Urinary bladder (tissue), 4 donors: ENCODE results near the gene DNAAF8. TPM values are rescaled to one million over a fixed set of nuclear protein-coding genes. Genes with fewer than 3 reads are reported as not detected.

ENCODE experiments used
- DNase-seq: peaks from one replicate; pipeline ENCODE4 v3.0.0-alpha.2; 2015; ENCODE audit errors: extremely low spot score
- H3K27ac ChIP-seq: one replicate; pipeline ENCODE4 v1.5.1; 2013; ENCODE audit warnings: low read depth, mild to moderate bottlenecking, moderate library complexity
- H3K36me3 ChIP-seq: one replicate; pipeline ENCODE4 v1.6.1; 2013; ENCODE audit warnings: mild to moderate bottlenecking, moderate library complexity; ENCODE audit not compliant: insufficient read depth
- H3K4me1 ChIP-seq: one replicate; pipeline ENCODE4 v1.6.1; 2013; ENCODE audit warnings: mild to moderate bottlenecking, moderate library complexity; ENCODE audit not compliant: insufficient read depth
- H3K4me3 ChIP-seq: one replicate; pipeline ENCODE4 v1.5.1; 2013; ENCODE audit warnings: low read depth, low read length
- WGBS: extraction: QIAGEN DNeasy Blood & Tissue Kit; methylation state at CpG from one replicate; pipeline ENCODE4 v1.1.7; 2013; 5-methylcytosine and 5-hydroxymethylcytosine counted together
- polyA plus RNA-seq: library from polyadenylated mRNA; stranded (reverse); fragments of 200-250 nt; gene quantifications from one replicate; pipeline ENCODE4 v1.2.3, GENCODE V29; 2013
- small RNA-seq: library from RNA; depleted of rRNA; stranded (forward); fragments of <200 nt; gene quantifications from one replicate; pipeline ENCODE3, GENCODE V24; 2014
- total RNA-seq: library from RNA; depleted of rRNA; stranded (reverse); fragments of >200 nt; gene quantifications from one replicate; pipeline ENCODE4 v1.2.3, GENCODE V29; 2014
- donor health status: healthy with polysubstance abuse.
- donor health status: healthy.

The DNAAF8 gene
- total and polyA plus RNA-seq, 2 donors, result 1.3 TPM

DNA sequence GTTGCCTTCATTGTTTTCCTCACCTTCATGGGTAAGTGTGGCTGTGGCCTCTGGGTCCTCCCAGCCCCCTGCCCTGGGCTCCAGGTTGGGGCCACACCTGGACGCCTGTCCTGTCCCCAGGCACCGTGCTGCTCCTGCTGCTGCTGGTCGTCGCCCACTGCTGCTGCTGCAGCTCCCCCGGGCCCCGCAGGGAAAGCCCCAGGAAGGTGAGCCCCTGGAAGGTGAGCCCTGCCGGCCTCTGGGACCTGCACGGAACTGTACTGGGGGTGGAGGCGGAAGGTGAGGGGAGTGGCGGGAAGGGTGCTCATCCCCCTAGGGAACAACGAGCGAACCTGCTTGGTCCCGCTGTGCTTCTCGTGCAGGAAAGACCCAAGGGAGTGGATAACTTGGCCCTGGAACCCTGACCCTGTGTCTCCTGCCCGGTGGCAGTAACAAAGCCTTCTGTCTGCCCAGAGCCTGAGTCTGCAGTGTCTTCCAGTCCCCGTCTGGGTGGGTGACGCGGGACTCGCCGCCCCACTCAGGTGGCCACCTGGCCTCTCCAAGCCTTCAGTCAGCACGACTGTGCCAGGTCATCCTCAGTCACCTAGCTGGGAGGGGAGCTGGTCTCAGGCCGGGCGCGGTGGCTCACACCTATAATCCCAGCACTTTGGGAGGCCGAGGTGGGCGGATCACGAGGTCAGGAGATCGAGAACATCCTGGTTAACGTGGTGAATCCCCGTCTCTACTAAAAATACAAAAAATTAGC lies 61.7 kb downstream of the DNAAF8 start:
- H3K4me3 ChIP-seq, result no peak overlapping the region
- H3K36me3 ChIP-seq, result no peaks in the 10 kb centered on the region
- 92% methylated on average over 30 of the region's 30 CpGs for WGBS

DNA sequence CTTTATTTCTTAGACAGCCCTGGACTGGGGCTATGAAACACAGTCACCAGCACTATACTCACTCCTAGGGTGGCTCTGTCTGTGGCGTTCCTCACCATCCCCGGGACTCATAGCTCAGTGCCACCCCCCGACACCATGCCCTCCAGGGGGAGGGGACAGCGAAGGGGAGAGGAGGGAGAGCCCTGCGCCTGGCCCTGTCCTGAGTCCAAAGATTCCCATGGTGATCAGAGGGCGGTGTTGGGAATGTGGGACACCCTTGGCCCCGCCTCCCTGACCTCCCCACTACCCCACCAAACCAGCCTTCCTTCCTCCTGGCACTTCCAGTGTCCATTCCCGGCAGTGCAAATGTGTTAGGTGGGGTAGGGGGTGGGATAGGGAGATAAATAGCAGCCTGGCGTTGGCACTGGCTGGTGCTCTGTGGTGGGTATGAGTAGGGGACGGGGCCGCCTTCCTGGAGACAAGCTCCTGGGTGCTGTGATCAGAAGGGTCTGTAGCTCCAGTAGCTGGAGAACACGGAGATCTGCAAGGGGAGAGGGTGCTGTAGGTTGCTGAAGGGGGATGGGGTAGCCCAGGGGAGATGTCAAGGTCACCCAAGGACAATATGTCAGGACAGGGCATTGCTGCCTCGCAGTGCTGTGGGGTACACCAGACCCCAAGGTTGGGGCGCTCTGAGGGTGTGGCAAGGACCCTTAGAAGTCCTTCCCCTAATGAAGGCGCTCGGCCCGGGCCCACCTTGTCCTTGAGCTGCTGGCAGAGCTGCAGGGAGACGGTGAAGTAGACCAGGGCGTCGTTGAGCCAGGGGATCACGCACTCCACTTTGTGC lies 62.9 kb downstream of the DNAAF8 start:
- no peak for DNase-seq
- peaks cover 3% of the 10 kb centered on the region for H3K4me1 ChIP-seq
- no peaks in the 10 kb centered on the region for H3K36me3 ChIP-seq
- no peak overlapping the region for H3K27ac ChIP-seq
- 90% methylated on average over 21 of the region's 21 CpGs for WGBS
- H3K4me3 ChIP-seq, result no peak overlapping the region

More for the DNA sequence above, 61.7 kb downstream of the DNAAF8 start:
- Histone ChIP-seq H3K27ac (no peak overlapping the region), H3K4me1 (no peaks in the 10 kb centered on the region)
- DNase-seq, result no peak

DNA sequence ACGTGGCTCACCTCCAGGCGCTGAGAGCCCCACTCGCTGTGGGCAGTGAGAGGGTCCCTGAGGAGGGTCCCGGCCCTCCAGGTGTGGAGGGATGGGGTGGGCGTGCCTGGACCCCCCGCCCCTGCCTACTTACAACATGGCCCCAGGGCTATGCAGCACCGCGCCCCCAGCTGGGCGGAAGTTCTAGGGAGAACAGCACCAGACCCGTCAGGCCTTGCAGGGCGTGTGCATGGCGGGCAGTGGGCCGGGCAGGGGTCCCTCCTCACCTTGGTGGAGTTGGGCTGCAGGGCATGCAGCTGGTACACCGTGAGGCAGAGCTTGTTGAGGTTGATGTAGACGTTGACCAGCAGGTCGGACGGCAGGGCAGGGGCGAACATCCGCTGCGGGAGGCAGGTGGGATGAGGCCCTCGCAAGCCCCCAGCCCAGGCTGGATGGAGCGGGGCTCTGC lies 63.5 kb downstream of the DNAAF8 start:
- Histone ChIP-seq H3K36me3 (no peaks in the 10 kb centered on the region), H3K4me1 (peaks cover 3% of the 10 kb centered on the region), H3K4me3 (no peak overlapping the region), H3K27ac (no peak overlapping the region)
- DNase-seq, result no peak
- 92% methylated on average over 22 of the region's 22 CpGs for WGBS

DNA sequence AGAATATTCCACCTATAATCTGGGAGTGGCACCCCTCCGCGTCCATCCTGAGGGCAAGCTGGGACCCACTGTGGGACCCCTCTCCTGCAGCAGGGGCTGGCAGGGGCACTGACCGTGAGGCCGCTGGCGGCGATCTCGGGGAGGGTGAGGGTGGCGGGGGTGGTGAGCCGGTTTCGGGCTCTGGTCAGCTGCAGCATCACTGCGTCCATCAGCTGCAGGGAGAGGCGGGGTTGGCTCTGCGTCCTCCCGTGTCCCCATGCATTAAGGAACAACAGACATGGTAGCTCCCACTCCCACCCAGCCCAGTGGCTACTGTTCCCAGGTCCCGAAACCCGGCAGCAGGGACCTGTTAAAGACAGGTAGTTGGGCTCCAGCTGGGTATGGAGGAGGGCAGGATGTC lies 64.1 kb downstream of the DNAAF8 start:
- H3K36me3 ChIP-seq, result no peaks in the 10 kb centered on the region
- WGBS, result 94% methylated on average over 16 of the region's 16 CpGs

More for the DNA sequence above, 64.1 kb downstream of the DNAAF8 start:
- peaks cover 3% of the 10 kb centered on the region for H3K4me1 ChIP-seq
- H3K4me3 ChIP-seq, result no peak overlapping the region
- no peak overlapping the region for H3K27ac ChIP-seq
- DNase-seq, result no peak

Small RNA genes within 50 kb of the gene (small RNA-seq; reads per million reads assigned to genes)
- not detected for gene RF00017

Other genes starting within 250 kb of the DNAAF8 start
- 6.2 TPM for gene CDIP1, start 195.8 kb upstream of the DNAAF8 start, total RNA-seq
- 28.7 TPM for gene CDIP1, start 195.8 kb upstream of the DNAAF8 start, polyA plus RNA-seq
- gene C16orf96, start 178.2 kb upstream of the DNAAF8 start, total RNA-seq, result 0.11 TPM
- gene C16orf96, start 178.2 kb upstream of the DNAAF8 start, polyA plus RNA-seq, result 0.04 TPM
- 2.3 TPM for gene UBALD1, start 119.6 kb upstream of the DNAAF8 start, total RNA-seq
- gene UBALD1, start 119.6 kb upstream of the DNAAF8 start, polyA plus RNA-seq, result 37.9 TPM
- 22.5 TPM for gene MGRN1, start 109.7 kb upstream of the DNAAF8 start, total RNA-seq
- gene MGRN1, start 109.7 kb upstream of the DNAAF8 start, polyA plus RNA-seq, result 34.9 TPM
- gene NUDT16L1, start 41.0 kb upstream of the DNAAF8 start, total RNA-seq, result 17.0 TPM
- gene NUDT16L1, start 41.0 kb upstream of the DNAAF8 start, polyA plus RNA-seq, result 38.4 TPM
- gene ANKS3, start 266 bp upstream of the DNAAF8 start, total RNA-seq, result 22.1 TPM
- gene ANKS3, start 266 bp upstream of the DNAAF8 start, polyA plus RNA-seq, result 21.6 TPM
- 9.9 TPM for gene ZNF500, start 32.6 kb downstream of the DNAAF8 start, total RNA-seq
- 14.4 TPM for gene ZNF500, start 32.6 kb downstream of the DNAAF8 start, polyA plus RNA-seq
- gene SEPTIN12, start 53.8 kb downstream of the DNAAF8 start, total RNA-seq, result not detected
- not detected for gene SEPTIN12, start 53.8 kb downstream of the DNAAF8 start, polyA plus RNA-seq
- 13.4 TPM for gene SMIM22, start 60.8 kb downstream of the DNAAF8 start, total RNA-seq
- 52.2 TPM for gene SMIM22, start 60.8 kb downstream of the DNAAF8 start, polyA plus RNA-seq
- 8.5 TPM for gene ROGDI, start 68.1 kb downstream of the DNAAF8 start, total RNA-seq
- gene ROGDI, start 68.1 kb downstream of the DNAAF8 start, polyA plus RNA-seq, result 45.1 TPM
- gene GLYR1, start 112.8 kb downstream of the DNAAF8 start, total RNA-seq, result 44.4 TPM
- 60.3 TPM for gene GLYR1, start 112.8 kb downstream of the DNAAF8 start, polyA plus RNA-seq
- 14.1 TPM for gene UBN1, start 112.9 kb downstream of the DNAAF8 start, total RNA-seq
- 17.5 TPM for gene UBN1, start 112.9 kb downstream of the DNAAF8 start, polyA plus RNA-seq
- 10.1 TPM for gene PPL, start 202.6 kb downstream of the DNAAF8 start, total RNA-seq
- gene PPL, start 202.6 kb downstream of the DNAAF8 start, polyA plus RNA-seq, result 55.0 TPM
- 0.42 TPM for gene SEC14L5, start 223.8 kb downstream of the DNAAF8 start, total RNA-seq
- gene SEC14L5, start 223.8 kb downstream of the DNAAF8 start, polyA plus RNA-seq, result 0.48 TPM